Measurements from ENCODE around the gene SRP54.
"Not testable (repeated sequence)": the region's sequence is repeated elsewhere in the genome, so short reads cannot be mapped to it uniquely, and the experiment has no call there.

Gene SRP54

DNA sequence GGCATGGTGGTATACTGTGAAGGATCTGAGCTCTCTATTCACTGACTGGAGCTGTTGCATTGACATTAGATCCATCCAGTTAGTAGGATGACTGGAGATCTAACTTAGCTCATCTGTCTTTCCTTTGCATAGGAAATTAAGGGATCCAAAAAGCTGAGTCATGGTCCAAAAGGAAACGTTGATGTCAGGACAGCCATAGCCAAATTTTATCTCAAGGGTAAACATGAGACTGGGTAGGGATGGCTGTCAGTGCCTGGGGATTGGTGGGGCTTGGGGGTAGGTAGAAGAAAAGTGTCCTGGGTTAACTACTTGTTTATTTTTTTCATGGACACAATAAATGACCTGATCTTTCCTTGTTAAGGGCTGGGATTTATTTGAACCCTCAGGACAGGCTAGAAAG, 67.9 kb downstream of the SRP54 start:
- DNase-seq = no peak

DNA sequence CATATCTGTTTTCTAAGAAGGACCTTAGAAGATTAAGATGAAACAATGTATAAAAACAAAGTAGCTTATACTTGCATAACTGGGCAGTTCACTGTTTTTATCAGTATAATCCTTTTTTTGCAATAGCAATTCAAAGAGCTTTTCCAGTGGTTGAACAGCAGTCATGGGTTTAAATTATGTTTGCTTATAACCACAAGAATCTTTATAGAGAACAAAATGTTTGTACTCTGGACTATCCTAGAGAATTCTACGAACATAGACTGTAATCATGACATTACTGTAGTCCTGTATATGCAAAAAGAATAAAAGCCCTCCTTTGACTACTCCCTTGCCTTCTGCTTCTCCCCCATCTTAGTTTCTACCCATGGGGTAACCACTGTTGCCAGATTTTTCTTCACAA, 69.0 kb downstream of the SRP54 start:
- no peak for DNase-seq

DNA sequence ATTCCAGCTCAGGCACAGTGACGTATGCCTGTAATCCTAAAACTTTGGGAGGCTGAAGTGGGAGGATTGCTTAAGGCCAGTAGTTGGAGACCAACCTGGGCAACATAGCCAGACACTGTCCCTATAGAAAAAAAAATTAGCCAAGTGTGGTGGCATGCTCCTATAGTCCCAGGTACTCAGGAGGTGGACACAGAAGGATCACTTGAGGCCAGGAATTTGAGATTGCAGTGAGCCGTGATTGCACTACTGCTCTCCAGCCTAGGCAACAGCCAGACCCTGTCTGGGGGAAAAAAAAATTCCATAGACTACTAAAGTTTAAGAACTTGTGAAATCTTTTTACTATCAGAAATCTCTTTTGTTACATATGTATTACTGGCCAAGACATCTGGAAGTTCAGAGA, 69.8 kb downstream of the SRP54 start:
- DNase-seq = no peak

DNA sequence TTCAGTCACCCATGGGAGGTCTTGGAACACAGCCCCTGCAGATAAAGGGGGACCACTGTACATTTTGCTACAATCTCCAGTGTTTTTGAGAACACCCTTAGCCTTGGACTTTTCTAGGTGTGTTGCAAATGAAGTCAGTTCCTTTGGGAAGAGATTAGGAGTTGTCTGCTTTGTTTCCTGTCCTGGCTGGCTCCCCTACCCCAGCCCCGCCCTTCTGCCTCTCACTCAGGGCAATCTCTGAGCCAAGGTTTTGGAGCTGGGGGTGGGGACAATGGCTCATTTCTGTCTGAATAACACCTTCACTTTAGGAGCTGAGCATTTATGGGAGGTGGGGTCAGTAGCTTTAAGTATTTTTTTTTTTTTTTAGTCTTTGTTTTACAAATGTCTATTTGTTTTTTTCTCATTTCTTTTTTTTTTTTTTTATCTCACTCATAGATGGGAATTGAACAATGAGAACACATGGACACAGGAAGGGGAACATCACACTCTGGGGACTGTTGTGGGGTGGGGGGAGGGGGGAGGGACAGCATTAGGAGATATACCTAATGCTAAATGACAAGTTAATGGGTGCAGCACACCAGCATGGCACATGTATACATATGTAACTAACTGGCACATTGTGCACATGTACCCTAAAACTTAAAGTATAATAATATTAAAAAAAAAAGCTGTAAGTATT, 78.5 kb downstream of the SRP54 start:
- not testable (repeated sequence) for DNase-seq

DNA sequence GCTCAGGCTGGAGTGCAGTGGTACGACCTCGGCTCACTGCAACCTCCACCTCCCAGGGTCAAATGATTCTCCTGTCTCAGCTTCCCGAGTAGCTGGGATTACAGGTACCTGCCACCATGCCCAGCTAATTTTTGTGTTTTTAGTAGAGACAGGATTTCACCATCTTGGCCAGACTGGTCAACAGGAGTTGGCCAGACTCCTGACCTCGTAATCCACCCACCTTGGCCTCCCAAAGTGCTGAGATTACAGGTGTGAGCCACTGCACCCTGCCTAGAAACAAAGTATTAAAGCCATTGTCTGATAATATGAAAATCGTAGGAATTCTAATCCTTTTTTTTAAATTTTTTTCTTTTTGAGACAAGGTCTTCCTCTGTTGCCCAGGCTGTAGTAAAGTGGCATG, 82.9 kb downstream of the SRP54 start:
- DNase-seq = not testable (repeated sequence)

DNA sequence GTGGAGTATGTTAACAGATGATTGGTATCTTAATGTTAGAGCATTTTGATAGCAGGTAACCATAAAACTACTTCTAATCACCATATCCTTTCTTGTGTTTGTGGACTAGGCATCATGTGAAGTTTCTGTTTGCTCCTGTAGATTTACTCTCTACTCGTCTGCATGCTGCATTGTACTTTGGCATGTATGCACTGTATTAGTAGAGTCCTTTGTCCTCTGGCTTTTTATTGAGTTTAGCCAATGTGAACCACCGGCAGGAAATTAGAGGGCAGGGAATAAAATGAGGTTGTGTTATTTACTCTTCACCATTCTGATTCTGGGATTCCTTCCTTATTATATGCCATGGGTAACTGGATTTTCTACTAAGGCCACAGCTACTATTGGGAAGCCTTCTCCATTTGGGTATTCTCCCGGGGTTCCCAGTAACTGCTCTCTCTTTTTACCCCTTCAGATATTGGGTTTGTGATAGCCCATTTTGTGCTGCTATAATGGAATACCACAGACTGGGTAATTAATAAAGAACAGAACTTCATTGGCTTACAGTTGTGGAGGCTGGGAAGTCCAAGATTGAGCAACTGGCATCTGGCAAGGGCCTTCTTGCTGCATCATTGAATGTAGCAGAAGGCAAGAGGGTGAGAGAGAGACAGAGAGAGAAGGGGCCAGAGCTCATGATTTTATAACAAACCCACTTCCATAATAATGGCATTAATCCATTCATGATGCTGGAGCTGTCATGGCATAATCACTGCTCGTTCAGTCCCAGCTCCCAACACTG, 85.6 kb downstream of the SRP54 start:
- DNase-seq = no peak

DNA sequence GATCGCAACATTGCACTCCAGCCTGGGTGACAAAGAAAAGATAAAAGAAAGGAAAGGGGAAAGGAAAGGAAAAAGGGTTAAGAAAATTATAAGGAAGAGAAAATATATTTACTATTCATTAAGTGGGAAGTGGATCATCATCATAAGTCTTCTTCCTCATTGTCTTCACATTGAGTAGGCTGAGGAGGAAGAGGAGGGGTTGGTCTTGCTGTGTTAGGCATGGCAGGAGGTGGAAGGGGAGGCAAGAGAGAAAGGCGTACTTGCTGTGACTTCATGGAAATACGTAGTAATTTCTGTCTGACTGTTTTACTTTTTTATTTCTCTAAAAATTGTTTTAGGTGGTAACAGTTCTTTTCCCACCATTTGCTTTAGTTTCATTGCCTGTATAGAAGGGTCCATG, 89.4 kb downstream of the SRP54 start:
- no peak for DNase-seq

DNA sequence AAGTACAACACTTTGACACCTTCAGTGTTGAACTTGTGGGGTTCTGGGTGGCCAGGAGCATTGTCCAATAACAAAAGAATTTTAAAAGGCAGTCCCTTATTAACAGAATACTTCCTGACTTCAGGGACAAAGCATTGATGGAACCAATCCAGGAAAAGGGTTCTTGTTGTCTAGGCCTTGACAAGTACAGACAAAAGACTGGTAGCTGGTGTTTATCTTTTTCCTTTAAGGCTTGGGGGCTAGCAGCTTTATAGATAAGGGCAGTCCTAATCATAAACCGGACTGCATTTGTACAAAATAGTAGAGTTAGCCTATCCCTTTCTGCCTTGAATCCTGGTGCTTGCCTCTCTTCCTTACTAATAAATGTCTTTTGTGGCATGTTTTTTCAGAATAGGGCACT, 90.7 kb downstream of the SRP54 start:
- no peak for DNase-seq

DNA sequence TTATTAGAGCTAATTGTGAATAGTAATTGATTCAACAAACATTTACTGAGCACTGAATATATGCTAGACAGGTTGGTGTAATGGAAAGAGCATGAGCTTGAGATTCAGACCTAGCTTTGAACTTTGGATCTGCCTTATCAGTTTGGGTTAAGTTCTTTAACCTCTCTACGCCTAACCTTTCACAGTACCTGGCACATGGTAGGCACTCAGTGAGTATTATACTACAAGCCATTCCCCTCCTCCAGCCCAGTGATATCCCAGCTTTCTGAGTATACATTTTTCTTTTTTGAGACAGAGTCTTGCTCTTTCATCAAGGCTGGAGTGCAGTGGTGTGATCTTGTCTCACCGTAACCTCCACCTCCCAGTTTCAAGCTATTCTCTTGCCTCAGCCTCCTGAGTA, 95.3 kb downstream of the SRP54 start:
- no peak for DNase-seq
